B cell (primary cell): Measurements from ENCODE around the gene CLCN7. TPM values are rescaled to one million over a fixed set of nuclear protein-coding genes. Genes with fewer than 3 reads are reported as not detected.
A peak's percentile ranks its signal among the peaks of the same experiment; 100 is the strongest.

ENCODE experiments used
- ATAC-seq: fragments of 200-7000 bp; cut with Tn5 transposase; one replicate; pipeline ENCODE4 v1.10.0; 2021; ENCODE audit warnings: low read depth, mild to moderate bottlenecking, moderate number of reproducible peaks, moderate library complexity
- CTCF ChIA-PET: fragments of 350-600 bp; sonication (Branson Sonifier 250); formaldehyde crosslinking; loops from one replicate; lab custom pipeline; 2021; ENCODE audit warnings: antibody characterized with exemption, inconsistent platforms; lab: Charles Lee
- POLR2A ChIA-PET: fragments of 350-600 bp; sonication (Branson Sonifier 250); formaldehyde crosslinking; loops from one replicate; lab custom pipeline; 2021; ENCODE audit warnings: antibody characterized with exemption; lab: Charles Lee
- DNase-seq: peaks from one replicate; pipeline ENCODE4 v3.0.0; 2013
- H2AFZ ChIP-seq: 2 replicates; pipeline ENCODE4 v1.6.1; 2012; ENCODE audit warnings: mild to moderate bottlenecking, low read depth, low read length; ENCODE audit not compliant: insufficient read depth, poor library complexity, severe bottlenecking
- H3K27ac ChIP-seq, 2 donors: 1 replicate in 1 of 2; 2 replicates in 1 of 2; pipeline ENCODE4 v1.5.1; 2012 to 2013; ENCODE audit warnings: low read length in 2 of 2, mild to moderate bottlenecking in 2 of 2, moderate library complexity in 1 of 2
- H3K27me3 ChIP-seq, 4 experiments: fragments of 200-600 bp in 1 of 4; sonication (generic) in 1 of 4; replicated peaks in 1 of 4; 1 replicate in 2 of 4; 2 replicates in 2 of 4; pipeline versions ENCODE4 v1.6.1 to v1.7.0; 2013 to 2016; ENCODE audit warnings: low read length in 3 of 4, mild to moderate bottlenecking in 2 of 4, mixed read lengths in 1 of 4, moderate library complexity in 1 of 4; ENCODE audit not compliant: insufficient read depth in 4 of 4, control insufficient read depth in 3 of 4; ENCODE audit errors: control extremely low read depth in 1 of 4
- H3K36me3 ChIP-seq, 2 experiments: replicated peaks in 1 of 2; 1 replicate in 1 of 2; 2 replicates in 1 of 2; pipeline versions ENCODE4 v1.6.1 to v1.7.1; 2013; ENCODE audit warnings: low read length in 1 of 2; ENCODE audit not compliant: insufficient read depth in 2 of 2, control insufficient read depth in 1 of 2; ENCODE audit errors: control extremely low read depth in 1 of 2, extremely low read depth in 1 of 2
- H3K4me1 ChIP-seq, 2 donors: fragments of 200-600 bp in 1 of 2; sonication (generic) in 1 of 2; 1 replicate in 1 of 2; 2 replicates in 1 of 2; pipeline versions ENCODE4 v1.5.1 to v1.6.1; 2013 to 2017; ENCODE audit warnings: low read length in 2 of 2; ENCODE audit not compliant: control insufficient read depth in 2 of 2, insufficient read depth in 2 of 2
- H3K4me2 ChIP-seq: replicated peaks from 2 replicates; pipeline ENCODE3; 2012; ENCODE audit warnings: mild to moderate bottlenecking, low read depth, low read length; ENCODE audit not compliant: poor library complexity, severe bottlenecking
- H3K4me3 ChIP-seq, 5 experiments: fragments of 200-600 bp in 1 of 5; sonication (generic) in 1 of 5; 1 replicate in 3 of 5; 2 replicates in 2 of 5; pipeline versions ENCODE4 v1.5.1 to v1.7.0; 2011 to 2016; ENCODE audit warnings: low read length in 4 of 5, mild to moderate bottlenecking in 4 of 5, low read depth in 2 of 5, control low read depth in 1 of 5, moderate library complexity in 1 of 5; ENCODE audit not compliant: insufficient read depth in 1 of 5; ENCODE audit errors: control extremely low read depth in 1 of 5, extremely low read depth in 1 of 5
- H3K79me2 ChIP-seq: fragments of 200-600 bp; sonication (generic); one replicate; pipeline ENCODE4 v1.6.0; 2016; ENCODE audit warnings: low read length; ENCODE audit not compliant: control insufficient read depth, insufficient read depth
- H3K9ac ChIP-seq: fragments of 200-600 bp; sonication (generic); 2 replicates; pipeline ENCODE4 v1.6.1; 2017; ENCODE audit warnings: mild to moderate bottlenecking, low read length, moderate library complexity
- H3K9me3 ChIP-seq, 3 donors: one replicate each; pipeline versions ENCODE4 v1.6.1 to v1.7.1; 2013; ENCODE audit warnings: low read length in 2 of 3; ENCODE audit not compliant: control insufficient read depth in 2 of 3, insufficient read depth in 1 of 3; ENCODE audit errors: control extremely low read depth in 1 of 3
- H4K20me1 ChIP-seq: 2 replicates; pipeline ENCODE4 v1.6.0; 2012; ENCODE audit warnings: mild to moderate bottlenecking, low read length; ENCODE audit not compliant: insufficient read depth, control insufficient read depth, poor library complexity, severe bottlenecking
- H3K27ac Mint-ChIP-seq: one replicate; pipeline ENCODE4 v1.8.0; 2021; ENCODE audit warnings: mixed read lengths
- H3K27me3 Mint-ChIP-seq: one replicate; pipeline ENCODE4 v1.8.0; 2021; ENCODE audit warnings: mixed read lengths
- H3K4me1 Mint-ChIP-seq: one replicate; pipeline ENCODE4 v1.8.0; 2021; ENCODE audit warnings: mixed read lengths
- H3K4me3 Mint-ChIP-seq: one replicate; pipeline ENCODE4 v1.8.0; 2021; ENCODE audit warnings: mixed read lengths
- H3K9me3 Mint-ChIP-seq: one replicate; pipeline ENCODE4 v1.8.0; 2022; ENCODE audit warnings: mixed read lengths; ENCODE audit not compliant: insufficient read depth
- CTCF ChIP-seq: fragments of 200-600 bp; IDR thresholded peaks from one replicate; pipeline ENCODE4 v1.8.0; 2022; ENCODE audit warnings: antibody characterized with exemption, mild to moderate bottlenecking
- EZH2 ChIP-seq: IDR thresholded peaks from 2 replicates; pipeline ENCODE4 v1.6.1; 2012; ENCODE audit warnings: borderline replicate concordance, low read depth, mild to moderate bottlenecking, moderate library complexity, low read length; ENCODE audit not compliant: insufficient read depth, poor library complexity, severe bottlenecking
- WGBS: methylation state at CpG from one replicate; pipeline ENCODE4 v1.1.5; 2013; ENCODE audit warnings: missing lambda C conversion rate; ENCODE audit not compliant: insufficient coverage; 5-methylcytosine and 5-hydroxymethylcytosine counted together
- intact Hi-C: fragments of 100-400 bp; cut with micrococcal nuclease; formaldehyde crosslinking; loops from one replicate; pipeline ENCODE4 v1.10.0; 2022
- polyA plus RNA-seq: library from polyadenylated mRNA; depleted of rRNA; stranded (reverse); fragments of >200 nt; gene quantifications from 2 replicates; pipeline ENCODE4 v1.2.3, GENCODE V29; 2012
- total RNA-seq, 2 donors: library from RNA; stranded (reverse); fragments of 120-200 nt in 1 of 2; gene quantifications; 1 replicate in 1 of 2; 2 replicates in 1 of 2; pipeline versions ENCODE4 v1.2.3 to v1.2.4, GENCODE V29; 2013 to 2022

The CLCN7 gene
- total and polyA plus RNA-seq, 2 donors (not counting 1 experiment from before 2014, with no cell fraction given), result 215 to 274 TPM

DNA sequence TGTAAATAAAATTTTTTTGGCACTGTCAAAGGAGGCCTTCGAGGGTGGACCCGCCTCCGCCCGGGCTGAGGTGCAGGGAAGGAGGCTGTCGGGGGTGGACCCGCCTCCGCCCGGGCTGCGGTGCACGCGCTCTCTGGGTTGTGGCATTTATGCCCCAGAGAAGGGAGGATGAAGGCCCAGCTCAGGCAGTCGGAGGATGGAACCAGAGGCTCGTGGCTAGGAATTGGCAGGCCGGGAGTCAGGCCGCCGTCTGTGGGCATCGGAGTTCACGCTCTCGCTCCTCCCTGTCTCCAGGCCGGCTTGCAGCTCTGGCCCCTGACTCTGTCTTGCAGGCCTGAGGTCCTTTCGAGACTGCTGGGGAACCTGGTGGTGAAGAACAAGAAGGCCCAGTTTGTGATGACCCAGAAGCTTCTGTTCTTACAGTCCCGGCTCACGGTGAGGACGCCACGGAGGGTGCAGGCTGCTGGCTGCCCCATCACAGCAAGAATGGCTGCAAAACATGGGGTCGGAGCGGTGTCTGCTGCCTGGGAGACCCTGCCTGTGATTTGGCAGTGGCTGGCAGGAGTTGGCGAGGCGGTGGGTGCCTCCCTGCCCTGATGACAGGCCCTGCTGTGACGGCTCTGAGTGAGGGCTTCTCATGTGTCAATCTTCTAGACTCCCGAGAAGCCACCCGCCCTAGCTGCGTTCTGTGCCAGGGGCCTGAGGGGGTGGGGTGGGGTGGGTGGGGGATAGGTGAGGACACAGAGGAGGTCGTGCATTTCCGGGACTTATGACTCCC lies 24.3 kb upstream of the CLCN7 start:
- peaks cover 6 to 10% of the 10 kb centered on the region in 2 donors for H3K4me1 ChIP-seq
- no peak overlapping the region for H3K4me3 Mint-ChIP-seq
- H3K9ac ChIP-seq, result no peak overlapping the region
- ChIA-PET POLR2A (no interaction called here), CTCF (interaction anchor here (1.1 kb wide), 1 partner anchor 70 kb away, joined by 4 read pairs; no protein-coding TSS in a partner anchor)
- no peaks in the 10 kb centered on the region for H3K27me3 ChIP-seq
- peaks cover 0 to 6% (median 0%) of the 10 kb centered on the region in 3 donors for H3K9me3 ChIP-seq
- peaks cover 0 to 77% of the 10 kb centered on the region in 2 experiments for H3K36me3 ChIP-seq
- DNase-seq, result no peak
- no peak overlapping the region for H2AFZ ChIP-seq
- no peak overlapping the region for H3K4me3 ChIP-seq
- TF ChIP-seq CTCF (no peak), EZH2 (no peak)
- H3K9me3 Mint-ChIP-seq, result no peaks in the 10 kb centered on the region
- intact Hi-C loops, result no loop called here
- H3K27ac Mint-ChIP-seq, result no peak overlapping the region
- peaks cover 47% of the 10 kb centered on the region for H3K79me2 ChIP-seq
- H3K27ac ChIP-seq, result no peak overlapping the region
- H3K27me3 Mint-ChIP-seq, result no peaks in the 10 kb centered on the region
- peaks cover 5% of the 10 kb centered on the region for H3K4me1 Mint-ChIP-seq
- WGBS, result 97% methylated on average over 35 of the region's 35 CpGs
- ATAC-seq, result no peak
- H4K20me1 ChIP-seq, result peaks cover 45% of the 10 kb centered on the region
- no peak overlapping the region for H3K4me2 ChIP-seq

DNA sequence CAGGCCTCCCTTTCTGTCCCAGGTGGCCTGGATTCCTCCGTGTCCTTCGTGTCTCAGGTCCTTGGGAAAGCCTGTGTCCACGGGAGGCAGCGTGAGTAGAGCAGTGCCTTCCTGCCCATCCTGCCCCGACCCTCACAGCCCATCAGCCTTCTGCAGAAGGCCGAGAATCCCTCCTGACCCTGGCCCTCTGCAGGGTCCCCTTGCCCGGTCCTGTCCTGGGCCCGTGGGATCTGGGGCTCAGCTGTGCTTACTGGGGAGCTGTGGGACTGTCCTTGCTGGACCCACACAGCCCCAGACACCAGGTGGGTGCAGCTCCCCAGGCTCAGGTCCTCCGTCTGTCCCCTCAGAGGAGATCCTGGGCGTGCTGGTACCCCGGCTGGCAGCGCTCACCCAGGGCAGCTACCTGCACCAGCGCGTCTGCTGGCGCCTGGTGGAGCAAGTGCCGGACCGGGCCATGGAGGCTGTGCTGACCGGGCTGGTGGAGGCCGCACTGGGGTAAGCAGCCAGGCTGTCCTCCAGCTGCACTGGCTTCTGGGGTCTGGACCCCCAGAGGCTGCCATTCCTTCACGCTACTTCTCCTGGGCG lies 22.3 kb upstream of the CLCN7 start:
- no peak for TF ChIP-seq CTCF
- no peak for TF ChIP-seq EZH2
- POLR2A ChIA-PET, result no interaction called here
- Histone ChIP-seq H3K27ac (no peak overlapping the region), H3K9me3 (no peaks in the 10 kb centered on the region), H3K79me2 (peaks cover 59% of the 10 kb centered on the region), H3K4me2 (no peak overlapping the region), H3K9ac (no peak overlapping the region), H2AFZ (no peak overlapping the region), H3K4me1 (peaks cover 17 to 24% of the 10 kb centered on the region in 2 donors), H3K4me3 (no peak overlapping the region), H3K27me3 (no peaks in the 10 kb centered on the region), H3K36me3 (peaks cover 0 to 60% of the 10 kb centered on the region in 2 experiments), H4K20me1 (peaks cover 50% of the 10 kb centered on the region)
- 98% methylated on average over 21 of the region's 21 CpGs for WGBS
- no peaks in the 10 kb centered on the region for H3K9me3 Mint-ChIP-seq
- no peaks in the 10 kb centered on the region for H3K27me3 Mint-ChIP-seq
- no peak for DNase-seq
- H3K27ac Mint-ChIP-seq, result no peak overlapping the region
- ATAC-seq, result no peak
- CTCF ChIA-PET, result interaction anchor here (0.8 kb wide), 1 partner anchor 38 kb away, joined by 3 read pairs; no protein-coding TSS in a partner anchor
- peaks cover 17% of the 10 kb centered on the region for H3K4me1 Mint-ChIP-seq
- H3K4me3 Mint-ChIP-seq, result peak overlapping the region; percentile 32
- intact Hi-C loops, result no loop called here
